ENCODE results near the gene ITGA6.

- TF ChIP-seq CTCF (conservative IDR thresholded peaks at IDR 0.05; ENCODE audit: low read depth in 2 of 2) (0 out of 4 replicates have a peak, but pooled peaks of 1 of the 2 experiments have one; percentile 2), REST (IDR thresholded peaks at IDR 0.05; ENCODE audit: unreplicated experiment) (no peak), JUNB (IDR thresholded peaks at IDR 0.05; ENCODE audit: unreplicated experiment) (no peak), POLR2AphosphoS5 (IDR thresholded peaks at IDR 0.05; ENCODE audit: low read depth) (no peak), NANOG (IDR thresholded peaks at IDR 0.05; ENCODE audit: borderline replicate concordance) (no peak), EZH2phosphoT487 (IDR thresholded peaks at IDR 0.05; ENCODE audit: unreplicated experiment) (no peak), EZH2 (IDR thresholded peaks at IDR 0.05; ENCODE audit: low read depth, unreplicated experiment) (no peak), ZNF331 (CRISPR knock-in tag; IDR thresholded peaks at IDR 0.05; ENCODE audit: low read depth) (no peak), STAT1 (IDR thresholded peaks at IDR 0.05; ENCODE audit: unreplicated experiment) (no peak)
These were observed 27.7 kb downstream of the ITGA6 start for GRCh38 chr2:172455121-172455515.

Measured in GM23338 (cell line).